Heart right ventricle (tissue), 16 donors: ENCODE data around the gene NFE2. TPM values are rescaled to one million over a fixed set of nuclear protein-coding genes. Genes with fewer than 3 reads are reported as not detected.

Experiments used
- ATAC-seq, 8 donors: fragments of 200-7000 bp; cut with Tn5 transposase; one replicate each; pipeline ENCODE4 v1.9.1; 2020; ENCODE audit warnings: mild to moderate bottlenecking in 8 of 8, moderate library complexity in 8 of 8, moderate number of reproducible peaks in 1 of 8
- DNase-seq, 2 donors: peaks; one replicate each; pipeline ENCODE4 v3.0.0-alpha.2; 2020
- H3K27ac ChIP-seq, 10 donors: fragments of 200-600 bp; sonication (generic) in 2 of 10; one replicate each; pipeline versions ENCODE4 v1.5.0 to v1.8.0; 2020 to 2022; ENCODE audit warnings: mild to moderate bottlenecking in 3 of 10
- H3K27me3 ChIP-seq, 7 donors: fragments of 200-600 bp; one replicate each; pipeline ENCODE4 v1.8.0; 2021 to 2022; ENCODE audit warnings: mild to moderate bottlenecking in 2 of 7
- H3K36me3 ChIP-seq, 9 donors: fragments of 200-600 bp; sonication (generic) in 1 of 9; one replicate each; pipeline versions ENCODE4 v1.5.0 to v1.8.0; 2020 to 2022; ENCODE audit warnings: mild to moderate bottlenecking in 2 of 9
- H3K4me1 ChIP-seq, 9 donors: fragments of 200-600 bp; sonication (generic) in 1 of 9; one replicate each; pipeline versions ENCODE4 v1.5.0 to v1.8.0; 2020 to 2022; ENCODE audit warnings: mild to moderate bottlenecking in 4 of 9
- H3K4me3 ChIP-seq, 10 donors: fragments of 200-600 bp; sonication (generic) in 2 of 10; one replicate each; pipeline versions ENCODE4 v1.5.0 to v1.8.0; 2020 to 2022; ENCODE audit warnings: mild to moderate bottlenecking in 7 of 10, moderate library complexity in 2 of 10
- H3K9me3 ChIP-seq, 11 donors: fragments of 200-600 bp in 10 of 11; sonication (generic) in 2 of 11; one replicate each; pipeline versions ENCODE4 v1.5.0 to v1.8.0; 2013 to 2022; ENCODE audit warnings: mild to moderate bottlenecking in 2 of 11, control low read depth in 1 of 11, moderate library complexity in 1 of 11
- CTCF ChIP-seq, 9 donors: fragments of 200-600 bp; sonication (generic) in 2 of 9; IDR thresholded peaks; one replicate each; pipeline versions ENCODE4 v1.5.0 to v1.8.0; 2021 to 2022; ENCODE audit warnings: antibody characterized with exemption in 9 of 9, mild to moderate bottlenecking in 5 of 9, moderate library complexity in 1 of 9
- WGBS, 2 donors: extraction: QIAGEN DNeasy Blood & Tissue Kit; methylation state at CpG; one replicate each; pipeline ENCODE4 v1.1.7; 2013; ENCODE audit warnings: inconsistent platforms in 1 of 2; 5-methylcytosine and 5-hydroxymethylcytosine counted together
- intact Hi-C, 10 donors: fragments of 100-400 bp; cut with DNase I; formaldehyde crosslinking; loops; one replicate each; pipeline versions ENCODE4 v1.11.1 to v1.14.2; 2022
- polyA plus RNA-seq, 2 donors: library from polyadenylated mRNA; stranded (reverse); fragments of 200-250 nt; gene quantifications; one replicate each; pipeline ENCODE4 v1.2.3, GENCODE V29; 2013
- total RNA-seq, 10 donors: library from RNA; stranded (reverse); fragmentation: NEBNext Ultra II Directional in 3 of 10; extraction: Animal tissue kit (Norgen Biotek cat#: 25700) in 3 of 10; gene quantifications; one replicate each; pipeline versions ENCODE4 v1.2.1 to v1.2.4, GENCODE V29; 2021 to 2023
- donor health status: Arrhythmogenic right ventricular cardiomyopathy.
- donor health status: ischemic (EF 13 %, LVEDD 7.1; RV severe dilation, severe dysfunction).
- donor health status: healthy with polysubstance abuse.
- donor health status: DM: no; HTN: yes; CAD: no.
- donor health status: DM: no; HTN: no; CAD: no.
- donor health status: ischemic (EF 25% LVEDD 6.9; RV normal size, moderate dysfunction).
- donor health status: ischemic (EF 25% LVEDD 5.7; RV mildly dilated, moderate dysfunction).
- donor health status: healthy.
- donor health status: DM: yes; HTN: yes; CAD: no.
- donor health status: Ischemic cardiomyopathy.
- donor health status: ischemic (EF 35%, LVEDD 5.7; RV mildly dilated, moderate dysfunction).
- donor health status: nonischemic (EF 11% LVEDD 7.7; RV severe dilation, severe dysfunction).
- donor health status: DM: yes; HTN: yes; CAD: no.
- donor health status: PGD.
- donor health status: ischemic (EF 29% LVEDD 5.4; RV normal size, mild dysfunction).
- donor health status: nonischemic (EF 23%, LVEDD 6.1; RV moderate dilation, normal function).

NFE2 gene
- total and polyA plus RNA-seq, 12 donors = 0.17 to 1.4 (median 0.50) TPM; not detected in 2

DNA sequence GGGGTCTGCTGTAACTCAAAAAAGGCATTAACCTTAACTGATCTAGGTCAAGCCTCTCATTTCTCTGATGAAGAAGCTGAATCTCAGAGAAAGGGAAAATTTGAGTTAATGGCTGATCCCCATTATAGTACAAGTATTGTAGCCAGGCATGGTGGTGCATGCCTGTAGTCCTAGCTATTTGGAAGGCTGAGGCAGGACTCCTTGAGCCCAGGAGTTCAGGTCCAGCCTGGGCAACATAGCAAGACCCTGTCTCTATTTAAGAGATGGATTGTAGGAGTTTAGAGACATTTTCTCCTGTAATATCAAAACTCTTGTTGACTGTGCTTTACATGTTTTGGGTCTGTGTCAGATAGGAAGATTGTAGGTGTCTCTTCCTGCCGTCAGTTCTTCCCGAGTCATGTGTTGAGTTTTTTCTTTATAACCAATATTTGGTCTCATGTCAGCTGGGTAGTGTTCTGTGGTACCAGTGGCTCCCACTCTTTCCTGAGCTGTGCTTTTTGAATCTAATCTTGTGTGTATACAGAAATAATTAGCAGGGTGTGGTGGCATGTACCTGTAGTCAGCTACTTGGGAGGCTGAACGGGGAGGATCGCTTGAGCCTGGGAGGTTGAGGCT is 32.7 kb upstream of the NFE2 start:
- H3K4me3 ChIP-seq = no peak overlapping the region
- TF ChIP-seq CTCF (IDR thresholded peaks at IDR 0.05) = no peak
- no peaks in the 10 kb centered on the region for H3K27me3 ChIP-seq
- DNase-seq = no peak
- peaks cover 12 to 71% (median 44%) of the 10 kb centered on the region in 9 donors for H3K4me1 ChIP-seq
- peaks cover 0 to 39% (median 0%) of the 10 kb centered on the region in 9 donors for H3K36me3 ChIP-seq
- ATAC-seq = no peak
- intact Hi-C loops = no loop called here
- H3K27ac ChIP-seq = no peak overlapping the region
- H3K9me3 ChIP-seq = no peaks in the 10 kb centered on the region
- WGBS, 2 donors = 96% methylated on average over 4 of the region's 4 CpGs

DNA sequence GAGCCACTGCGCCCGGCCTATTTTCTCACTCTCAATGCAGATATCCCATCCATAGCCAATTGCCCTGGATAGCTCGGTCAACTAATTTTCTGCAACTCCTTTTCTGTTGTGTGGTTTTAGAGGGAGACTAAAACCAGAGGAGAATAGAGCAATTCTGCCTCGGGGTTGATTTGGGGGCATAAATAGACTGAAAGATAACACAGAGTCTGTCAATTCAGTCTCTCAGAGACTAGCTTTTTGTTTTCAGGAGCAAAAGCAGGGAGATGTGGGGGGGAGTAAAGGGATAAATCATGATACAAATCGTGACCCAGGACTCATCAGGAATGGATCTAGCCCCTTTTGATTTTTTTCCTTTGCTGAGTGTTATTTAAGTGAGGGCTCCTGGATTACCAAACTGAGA is 30.6 kb upstream of the NFE2 start:
- DNase-seq (no peak), ATAC-seq (no peak)
- Histone ChIP-seq H3K27me3 (no peaks in the 10 kb centered on the region), H3K9me3 (no peaks in the 10 kb centered on the region), H3K36me3 (peaks cover 0 to 39% (median 0%) of the 10 kb centered on the region in 9 donors), H3K4me1 (peaks cover 0 to 69% (median 44%) of the 10 kb centered on the region in 9 donors), H3K4me3 (no peak overlapping the region), H3K27ac (no peak overlapping the region)
- intact Hi-C loops = no loop called here
- TF ChIP-seq CTCF (IDR thresholded peaks at IDR 0.05) = no peak
- 76 to 82% methylated on average over 5 of the region's 5 CpGs for WGBS, 2 donors

DNA sequence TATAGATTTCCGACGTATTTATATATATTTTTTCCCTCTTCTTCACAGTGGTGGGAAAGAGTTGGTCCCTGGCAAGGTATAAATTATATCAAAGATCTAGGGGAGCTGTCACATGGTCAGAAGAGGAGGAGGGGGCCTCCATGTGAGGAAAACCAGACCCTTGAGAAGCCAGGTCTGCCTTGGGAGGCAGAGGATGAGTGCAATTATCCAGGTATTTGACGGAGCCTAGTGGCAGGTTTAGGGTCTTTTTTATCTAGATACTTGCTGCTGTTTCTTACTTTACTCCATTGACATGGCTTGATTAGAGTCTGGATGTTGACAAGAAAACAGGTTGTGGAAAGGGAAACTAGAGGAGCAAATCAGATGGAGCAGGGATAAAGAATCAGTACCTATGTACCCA is 29.6 kb upstream of the NFE2 start:
- intact Hi-C loops = no loop called here
- 63 to 71% methylated on average over 3 of the region's 3 CpGs for WGBS, 2 donors
- no peak for TF ChIP-seq CTCF (IDR thresholded peaks at IDR 0.05)
- Histone ChIP-seq H3K4me1 (peaks cover 3 to 70% (median 54%) of the 10 kb centered on the region in 9 donors), H3K9me3 (no peaks in the 10 kb centered on the region), H3K36me3 (peaks cover 0 to 39% (median 0%) of the 10 kb centered on the region in 9 donors), H3K27me3 (no peaks in the 10 kb centered on the region), H3K27ac (peak overlapping the region in 1 of 10 donors; percentile 3), H3K4me3 (no peak overlapping the region)
- no peak for ATAC-seq
- DNase-seq = no peak

DNA sequence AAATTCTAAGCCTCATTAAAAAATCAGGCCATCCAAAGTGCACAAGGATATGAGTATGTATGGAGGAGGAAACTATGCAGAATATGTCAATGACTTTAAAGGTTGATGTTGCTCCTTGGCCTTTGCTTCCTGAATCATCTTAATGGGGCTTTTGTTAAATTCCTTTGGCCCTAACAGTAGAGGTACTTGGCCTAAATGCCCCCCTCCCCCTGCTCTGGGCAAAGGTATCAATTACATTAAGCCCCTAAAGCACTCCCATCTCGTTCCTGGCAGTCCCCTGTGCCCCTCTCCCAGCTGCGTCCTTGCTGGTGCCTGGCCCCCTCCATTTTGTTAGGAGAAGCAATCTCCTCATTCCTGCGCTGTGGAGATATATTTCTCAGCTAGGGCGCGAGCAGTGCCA is 28.9 kb upstream of the NFE2 start:
- 64 to 72% methylated on average over 5 of the region's 5 CpGs for WGBS, 2 donors
- ATAC-seq (no peak), DNase-seq (no peak)
- TF ChIP-seq CTCF (IDR thresholded peaks at IDR 0.05) = no peak
- Histone ChIP-seq H3K36me3 (peaks cover 0 to 38% (median 0%) of the 10 kb centered on the region in 9 donors), H3K4me3 (no peak overlapping the region), H3K27ac (no peak overlapping the region), H3K4me1 (peaks cover 3 to 68% (median 55%) of the 10 kb centered on the region in 9 donors), H3K9me3 (no peaks in the 10 kb centered on the region), H3K27me3 (no peaks in the 10 kb centered on the region)
- intact Hi-C loops = loop anchor here in 5 of 10 donors (5.0 to 10.0 kb wide), 5 partner anchors 33 to 115 kb away; partner anchors contain the start of gene GPR84 (in 1 of the 5)
